ENCODE results near the gene PPP1R9A. TPM values are rescaled to one million over a fixed set of nuclear protein-coding genes. Genes with fewer than 3 reads are reported as not detected.

The PPP1R9A gene
- total RNA-seq, 1 experiment from 2014 or later, result 13.5 TPM

DNA sequence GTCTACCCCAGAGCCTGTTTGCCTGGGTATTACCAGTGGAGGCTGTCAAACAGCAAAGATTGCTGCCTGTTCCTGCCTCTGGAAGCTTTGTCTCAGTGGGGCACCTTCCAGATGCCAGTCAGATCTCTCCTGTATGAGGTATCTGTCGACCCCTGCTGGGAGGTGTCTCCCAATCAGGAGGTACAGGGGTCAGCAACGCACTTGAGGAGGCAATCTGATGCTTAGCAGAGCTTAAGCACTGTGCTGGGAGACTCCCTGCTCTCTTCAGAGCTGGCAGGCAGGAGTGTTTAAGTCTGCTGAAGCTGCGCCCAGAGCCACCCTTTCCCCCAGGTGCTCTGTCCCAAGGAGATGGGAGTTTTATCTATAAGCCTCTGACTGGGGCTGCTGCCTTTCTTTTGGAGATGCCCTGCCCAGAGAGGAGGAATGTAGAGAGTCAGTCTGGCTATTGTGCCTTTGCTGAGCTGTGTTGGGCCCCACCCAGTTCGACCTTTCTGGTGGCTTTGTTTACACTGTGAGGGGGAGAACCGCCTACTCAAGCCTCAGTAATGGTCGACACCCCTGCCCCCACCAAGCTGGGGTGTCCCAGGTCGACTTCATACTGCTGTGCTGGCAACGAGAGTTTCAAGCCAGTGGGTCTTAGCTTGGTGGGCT is 62.2 kb downstream of the PPP1R9A start (continued):
- TF ChIP-seq CEBPB (IDR thresholded peaks at IDR 0.05; ENCODE audit: low read depth), result no peak

DNA sequence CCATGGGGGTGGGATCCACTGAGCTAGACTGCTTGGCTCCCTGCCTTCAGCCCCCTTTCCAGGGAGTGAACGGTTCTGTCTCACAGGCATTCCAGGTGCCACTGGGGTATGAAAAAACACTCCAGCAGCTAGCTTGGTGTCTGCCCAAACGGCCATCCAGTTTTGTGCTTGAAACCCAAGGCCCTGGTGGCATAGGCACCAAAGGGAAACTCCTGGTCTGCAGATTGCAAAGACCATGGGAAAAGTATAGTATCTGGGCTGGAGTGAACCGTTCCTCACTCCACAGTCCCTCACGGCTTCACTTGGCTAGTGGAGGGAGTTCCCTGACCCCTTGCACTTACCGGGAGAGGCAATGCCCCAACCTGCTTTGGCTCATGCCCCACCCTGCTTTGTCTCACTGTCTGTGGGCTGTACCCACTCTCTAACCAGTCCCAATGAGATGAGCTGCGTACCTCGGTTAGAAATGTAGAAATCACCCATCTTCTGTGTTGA is 62.7 kb downstream of the PPP1R9A start:
- CTCF ChIA-PET, result no interaction called here
- Histone ChIP-seq H3K4me3 (replicated peaks in 1 of 2; ENCODE audit: low read depth in 1 of 2, low read length in 2 of 2) (no peak overlapping the region), H3K4me1 (ENCODE audit: control insufficient read depth in 1 of 2, insufficient read depth in 2 of 2, low read length in 2 of 2) (peaks cover 0 to 8% of the 10 kb centered on the region in 2 experiments; a peak in 2 of 4 replicates), H3K9ac (ENCODE audit: low read length) (no peak overlapping the region), H3K27me3 (ENCODE audit: insufficient read depth, low read length) (no peaks in the 10 kb centered on the region), H3K9me2 (ENCODE audit: insufficient read depth) (no peaks in the 10 kb centered on the region), H3K79me2 (ENCODE audit: insufficient read depth, low read length) (no peaks in the 10 kb centered on the region), H3K27ac (ENCODE audit: low read depth, low read length) (no peak overlapping the region), H3K4me2 (ENCODE audit: low read length) (no peak overlapping the region), H2AFZ (ENCODE audit: low read depth, low read length, poor library complexity, severe bottlenecking) (no peak overlapping the region), H3K36me3 (ENCODE audit: control insufficient read depth in 1 of 2, insufficient read depth in 2 of 2, low read length in 2 of 2) (no peaks in the 10 kb centered on the region), H3K9me3 (ENCODE audit: control insufficient read depth in 1 of 2, insufficient read depth in 1 of 2, low read depth in 1 of 2, low read length in 2 of 2) (no peaks in the 10 kb centered on the region), H4K20me1 (ENCODE audit: insufficient read depth) (no peaks in the 10 kb centered on the region)
- DNase-seq (ENCODE audit: low read depth, low spot score) (no peak), ATAC-seq (no peak)
- RAD21 ChIA-PET (ENCODE audit: low non-redundant PET in 1 of 2, low total read pairs in 2 of 2, uncharacterized antibody in 2 of 2, unreplicated experiment in 2 of 2), result no interaction called here
- POLR2A ChIA-PET, result interaction anchor here (0.6 kb wide), 1 partner anchor 40 kb away, joined by 3 read pairs; no protein-coding TSS in a partner anchor
- no TSS peak for BruUV-seq (replicated peaks)
- intact Hi-C loops (cut with micrococcal nuclease), result no loop called here
- TF ChIP-seq, protein P1, sequence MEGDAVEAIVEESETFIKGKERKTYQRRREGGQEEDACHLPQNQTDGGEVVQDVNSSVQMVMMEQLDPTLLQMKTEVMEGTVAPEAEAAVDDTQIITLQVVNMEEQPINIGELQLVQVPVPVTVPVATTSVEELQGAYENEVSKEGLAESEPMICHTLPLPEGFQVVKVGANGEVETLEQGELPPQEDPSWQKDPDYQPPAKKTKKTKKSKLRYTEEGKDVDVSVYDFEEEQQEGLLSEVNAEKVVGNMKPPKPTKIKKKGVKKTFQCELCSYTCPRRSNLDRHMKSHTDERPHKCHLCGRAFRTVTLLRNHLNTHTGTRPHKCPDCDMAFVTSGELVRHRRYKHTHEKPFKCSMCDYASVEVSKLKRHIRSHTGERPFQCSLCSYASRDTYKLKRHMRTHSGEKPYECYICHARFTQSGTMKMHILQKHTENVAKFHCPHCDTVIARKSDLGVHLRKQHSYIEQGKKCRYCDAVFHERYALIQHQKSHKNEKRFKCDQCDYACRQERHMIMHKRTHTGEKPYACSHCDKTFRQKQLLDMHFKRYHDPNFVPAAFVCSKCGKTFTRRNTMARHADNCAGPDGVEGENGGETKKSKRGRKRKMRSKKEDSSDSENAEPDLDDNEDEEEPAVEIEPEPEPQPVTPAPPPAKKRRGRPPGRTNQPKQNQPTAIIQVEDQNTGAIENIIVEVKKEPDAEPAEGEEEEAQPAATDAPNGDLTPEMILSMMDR (IDR thresholded peaks at IDR 0.05 in 2 of 3, conservative IDR thresholded peaks at IDR 0.05 in 1 of 3; ENCODE audit: borderline replicate concordance in 1 of 3, insufficient read depth in 1 of 3, low read depth in 2 of 3, low read length in 2 of 3), result no peak
- no peak for TF ChIP-seq JUND (IDR thresholded peaks at IDR 0.05)
- no peak for TF ChIP-seq POLR2A (IDR thresholded peaks at IDR 0.05; ENCODE audit: borderline replicate concordance, extremely low read depth, insufficient read depth, insufficient read length)
- no peak for TF ChIP-seq ELF1 (IDR thresholded peaks at IDR 0.05; ENCODE audit: borderline replicate concordance, low read depth)
- no peak for TF ChIP-seq SP1 (IDR thresholded peaks at IDR 0.05; ENCODE audit: low read depth)
- no peak for TF ChIP-seq FOSL1 (IDR thresholded peaks at IDR 0.05; ENCODE audit: low read depth)
- no peak for TF ChIP-seq YY1 (IDR thresholded peaks at IDR 0.05; ENCODE audit: extremely low read depth, insufficient replicate concordance, low read depth, low read length)
- no peak for TF ChIP-seq EGR1 (IDR thresholded peaks at IDR 0.05; ENCODE audit: low read depth)
- no peak for TF ChIP-seq EZH2phosphoT487 (IDR thresholded peaks at IDR 0.05; ENCODE audit: borderline replicate concordance)
- no peak for TF ChIP-seq SRF (IDR thresholded peaks at IDR 0.05; ENCODE audit: low read depth)
- no peak for TF ChIP-seq TCF7L2 (IDR thresholded peaks at IDR 0.05; ENCODE audit: borderline replicate concordance, extremely low read depth, insufficient read depth, insufficient read length)
- no peak for TF ChIP-seq EZH2 (IDR thresholded peaks at IDR 0.05)
- TF ChIP-seq ZNF274 (IDR thresholded peaks at IDR 0.05; ENCODE audit: low read depth, low read length), result no peak
- TF ChIP-seq SIN3A (IDR thresholded peaks at IDR 0.05; ENCODE audit: low read depth), result no peak
- no peak for TF ChIP-seq POLR2AphosphoS5 (IDR thresholded peaks at IDR 0.05; ENCODE audit: low read depth, low read length)
- no peak for TF ChIP-seq ZFX (IDR thresholded peaks at IDR 0.05)
- TF ChIP-seq, protein P2, sequence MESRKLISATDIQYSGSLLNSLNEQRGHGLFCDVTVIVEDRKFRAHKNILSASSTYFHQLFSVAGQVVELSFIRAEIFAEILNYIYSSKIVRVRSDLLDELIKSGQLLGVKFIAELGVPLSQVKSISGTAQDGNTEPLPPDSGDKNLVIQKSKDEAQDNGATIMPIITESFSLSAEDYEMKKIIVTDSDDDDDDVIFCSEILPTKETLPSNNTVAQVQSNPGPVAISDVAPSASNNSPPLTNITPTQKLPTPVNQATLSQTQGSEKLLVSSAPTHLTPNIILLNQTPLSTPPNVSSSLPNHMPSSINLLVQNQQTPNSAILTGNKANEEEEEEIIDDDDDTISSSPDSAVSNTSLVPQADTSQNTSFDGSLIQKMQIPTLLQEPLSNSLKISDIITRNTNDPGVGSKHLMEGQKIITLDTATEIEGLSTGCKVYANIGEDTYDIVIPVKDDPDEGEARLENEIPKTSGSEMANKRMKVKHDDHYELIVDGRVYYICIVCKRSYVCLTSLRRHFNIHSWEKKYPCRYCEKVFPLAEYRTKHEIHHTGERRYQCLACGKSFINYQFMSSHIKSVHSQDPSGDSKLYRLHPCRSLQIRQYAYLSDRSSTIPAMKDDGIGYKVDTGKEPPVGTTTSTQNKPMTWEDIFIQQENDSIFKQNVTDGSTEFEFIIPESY (IDR thresholded peaks at IDR 0.05; ENCODE audit: extremely low read depth, insufficient replicate concordance, low read length), result no peak
